IMR-90 (cell line): ENCODE results near the gene HDAC7. TPM values are rescaled to one million over a fixed set of nuclear protein-coding genes. Genes with fewer than 3 reads are reported as not detected.

Experiments used
- ATAC-seq: fragments of 200-7000 bp; cut with Tn5 transposase; 2 replicates; pipeline ENCODE4 v1.9.1; 2020; ENCODE audit warnings: low read depth, mild to moderate bottlenecking, moderate library complexity
- BruUV-seq: library from RNA; stranded (reverse); fragments of 400-500 nt; replicated peaks from 2 replicates; lab custom pipeline; 2021; lab: Mats Ljungman, UMichigan
- CTCF ChIA-PET: fragments of 300-600 bp; formaldehyde crosslinking; extraction: SDS; loops from one replicate; lab custom pipeline; 2021; ENCODE audit warnings: antibody characterized with exemption; lab: Yijun Ruan, JAX
- POLR2A ChIA-PET: fragments of 300-600 bp; sonication (Branson Sonifier 250); formaldehyde crosslinking; loops from one replicate; lab custom pipeline; 2022; ENCODE audit warnings: antibody characterized with exemption; ENCODE audit not compliant: unreplicated experiment; lab: Charles Lee
- DNase-seq: peaks from one replicate; pipeline ENCODE4 v3.0.0; 2013
- H2AFZ ChIP-seq: replicated peaks from 2 replicates; pipeline ENCODE3; 2013; ENCODE audit warnings: low read length, mild to moderate bottlenecking; ENCODE audit not compliant: poor library complexity
- H2AK5ac ChIP-seq: 2 replicates; pipeline ENCODE4 v1.6.1; 2013; ENCODE audit warnings: low read depth, low read length, inconsistent platforms
- H2AK9ac ChIP-seq: replicated peaks from 2 replicates; pipeline ENCODE3; 2013; ENCODE audit warnings: mild to moderate bottlenecking, low read depth, low read length, moderate library complexity; ENCODE audit not compliant: poor library complexity
- H2BK120ac ChIP-seq: 2 replicates; pipeline ENCODE4 v1.6.1; 2013; ENCODE audit warnings: low read depth, low read length, inconsistent platforms
- H2BK15ac ChIP-seq: 3 replicates; pipeline ENCODE4 v1.6.1; 2013; ENCODE audit warnings: low read depth, low read length, inconsistent platforms
- H2BK20ac ChIP-seq: 2 replicates; pipeline ENCODE4 v1.6.1; 2013; ENCODE audit warnings: low read depth, mild to moderate bottlenecking, inconsistent platforms, low read length, moderate library complexity
- H2BK5ac ChIP-seq: 2 replicates; pipeline ENCODE4 v1.6.1; 2013; ENCODE audit warnings: mild to moderate bottlenecking, low read depth, low read length, inconsistent platforms; ENCODE audit not compliant: poor library complexity, severe bottlenecking
- H3K14ac ChIP-seq: replicated peaks from 2 replicates; pipeline ENCODE4 v1.6.1; 2013; ENCODE audit warnings: low read depth, low read length, inconsistent platforms
- H3K18ac ChIP-seq: 2 replicates; pipeline ENCODE4 v1.6.1; 2013; ENCODE audit warnings: low read depth, low read length, control low read depth
- H3K23ac ChIP-seq: 2 replicates; pipeline ENCODE4 v1.6.1; 2013; ENCODE audit warnings: low read depth, low read length, inconsistent platforms
- H3K27ac ChIP-seq: 2 replicates; pipeline ENCODE4 v1.5.1; 2013; ENCODE audit warnings: mild to moderate bottlenecking, control low read depth, low read length; ENCODE audit not compliant: insufficient read depth
- H3K27me3 ChIP-seq: 2 replicates; pipeline ENCODE4 v1.6.1; 2013; ENCODE audit warnings: low read length; ENCODE audit not compliant: control insufficient read depth, insufficient read depth
- H3K36me3 ChIP-seq: 2 replicates; pipeline ENCODE4 v1.6.1; 2013; ENCODE audit warnings: low read length, mixed read lengths; ENCODE audit not compliant: control insufficient read depth, insufficient read depth
- H3K4ac ChIP-seq: 2 replicates; pipeline ENCODE4 v1.6.1; 2013; ENCODE audit warnings: low read depth, low read length, inconsistent platforms
- H3K4me1 ChIP-seq: 2 replicates; pipeline ENCODE4 v1.6.1; 2013; ENCODE audit warnings: low read length, mixed read lengths; ENCODE audit not compliant: control insufficient read depth, insufficient read depth
- H3K4me2 ChIP-seq: 2 replicates; pipeline ENCODE4 v1.6.1; 2013; ENCODE audit warnings: low read depth, mild to moderate bottlenecking, control low read depth, low read length, moderate library complexity
- H3K4me3 ChIP-seq: 2 replicates; pipeline ENCODE4 v1.5.1; 2013; ENCODE audit warnings: low read depth, mild to moderate bottlenecking, control low read depth, low read length, moderate library complexity; ENCODE audit not compliant: insufficient read depth
- H3K56ac ChIP-seq: 2 replicates; pipeline ENCODE4 v1.6.1; 2013; ENCODE audit warnings: low read length, inconsistent platforms; ENCODE audit not compliant: insufficient read depth; ENCODE audit errors: extremely low read depth
- H3K79me1 ChIP-seq, 2 experiments: 2 replicates each; pipeline ENCODE4 v1.6.1; 2013; ENCODE audit warnings: low read length in 2 of 2, inconsistent platforms in 1 of 2, low read depth in 1 of 2
- H3K9ac ChIP-seq: 2 replicates; pipeline ENCODE4 v1.6.1; 2013; ENCODE audit warnings: low read depth, low read length, control low read depth
- H3K9me1 ChIP-seq: 2 replicates; pipeline ENCODE4 v1.6.1; 2013; ENCODE audit warnings: low read length, inconsistent platforms; ENCODE audit not compliant: insufficient read depth
- H3K9me3 ChIP-seq: 2 replicates; pipeline ENCODE4 v1.6.1; 2013; ENCODE audit warnings: low read length; ENCODE audit not compliant: control insufficient read depth, insufficient read depth
- H4K20me1 ChIP-seq: 2 replicates; pipeline ENCODE4 v1.6.1; 2013; ENCODE audit warnings: low read length, inconsistent platforms; ENCODE audit not compliant: insufficient read depth
- H4K5ac ChIP-seq: 2 replicates; pipeline ENCODE4 v1.6.1; 2013; ENCODE audit warnings: mild to moderate bottlenecking, low read depth, low read length, control low read depth
- H4K8ac ChIP-seq, 2 experiments: 2 replicates each; pipeline ENCODE4 v1.6.1; 2013; ENCODE audit warnings: low read depth in 2 of 2, low read length in 2 of 2, control low read depth in 1 of 2, inconsistent platforms in 1 of 2
- H4K91ac ChIP-seq: 2 replicates; pipeline ENCODE4 v1.6.1; 2013; ENCODE audit warnings: low read depth, low read length, inconsistent platforms; ENCODE audit not compliant: insufficient read depth
- BHLHE40 ChIP-seq: fragments of 150-350 bp; IDR thresholded peaks from 2 replicates; pipeline ENCODE4 v1.6.1; 2016; ENCODE audit warnings: mild to moderate bottlenecking, low read depth, low read length
- CEBPB ChIP-seq: IDR thresholded peaks from 2 replicates; pipeline ENCODE4 v1.6.1; 2012; ENCODE audit warnings: low read depth, low read length, improper control_type of control experiment
- CHD1 ChIP-seq: IDR thresholded peaks from 2 replicates; pipeline ENCODE4 v1.6.1; 2012; ENCODE audit warnings: low read depth, low read length, improper control_type of control experiment
- CTCF ChIP-seq: conservative IDR thresholded peaks from 2 replicates; pipeline ENCODE4 v1.5.1; 2012; ENCODE audit warnings: mild to moderate bottlenecking, low read depth, low read length, improper control_type of control experiment
- ELK1 ChIP-seq: fragments of 150-350 bp; IDR thresholded peaks from 2 replicates; pipeline ENCODE4 v1.6.1; 2016; ENCODE audit warnings: low read depth, mild to moderate bottlenecking, low read length, moderate library complexity, borderline replicate concordance
- FOS ChIP-seq: fragments of 150-350 bp; IDR thresholded peaks from 2 replicates; pipeline ENCODE4 v1.6.1; 2016; ENCODE audit warnings: low read depth, low read length
- MAFK ChIP-seq: IDR thresholded peaks from 2 replicates; pipeline ENCODE4 v1.6.1; 2012; ENCODE audit warnings: low read depth, low read length, improper control_type of control experiment
- MXI1 ChIP-seq: IDR thresholded peaks from 2 replicates; pipeline ENCODE4 v1.6.1; 2012; ENCODE audit warnings: low read depth, mild to moderate bottlenecking, low read length, moderate library complexity, borderline replicate concordance
- NFE2L2 ChIP-seq: fragments of 150-350 bp; IDR thresholded peaks from 2 replicates; pipeline ENCODE4 v1.6.1; 2016; ENCODE audit warnings: low read depth, mild to moderate bottlenecking, low read length
- POLR2A ChIP-seq: IDR thresholded peaks from 2 replicates; pipeline ENCODE4 v1.6.1; 2012; ENCODE audit warnings: mild to moderate bottlenecking, low read depth, low read length
- RAD21 ChIP-seq: IDR thresholded peaks from 2 replicates; pipeline ENCODE4 v1.6.1; 2012; ENCODE audit warnings: low read length, improper control_type of control experiment
- RCOR1 ChIP-seq: IDR thresholded peaks from 2 replicates; pipeline ENCODE4 v1.6.1; 2012; ENCODE audit warnings: mild to moderate bottlenecking, low read length, improper control_type of control experiment; ENCODE audit not compliant: insufficient replicate concordance
- USF2 ChIP-seq: fragments of 150-350 bp; IDR thresholded peaks from 2 replicates; pipeline ENCODE4 v1.6.1; 2017; ENCODE audit warnings: mild to moderate bottlenecking, antibody characterized with exemption, low read length, low read depth
- WGBS, 2 experiments: methylation state at CpG; one replicate each; pipeline versions ENCODE4 v1.1.5 to v1.1.7; 2013; ENCODE audit warnings: missing lambda C conversion rate in 2 of 2; ENCODE audit not compliant: insufficient read length in 1 of 2; ENCODE audit errors: extremely low coverage in 2 of 2; 5-methylcytosine and 5-hydroxymethylcytosine counted together
- dilution Hi-C: fragments of 300-500 bp; cut with HindIII; formaldehyde crosslinking; loops from one replicate; pipeline ENCODE4 v1.14.3; 2018; ENCODE audit warnings: low sequenced_read_pairs; ENCODE audit not compliant: unreplicated experiment
- in situ Hi-C: fragments of 300-500 bp; cut with MboI; formaldehyde crosslinking; loops from 3 replicates; pipeline ENCODE4 v1.14.3; 2019; ENCODE audit warnings: low sequenced_read_pairs, inconsistent platforms, mixed read lengths
- intact Hi-C: fragments of 100-400 bp; cut with micrococcal nuclease; formaldehyde crosslinking; loops from 2 replicates; pipeline ENCODE4 v1.10.0; 2022
- polyA plus RNA-seq, 3 experiments: library from polyadenylated mRNA; depleted of rRNA; stranded (reverse); fragments of >200 nt; gene quantifications; 2 replicates each; pipeline ENCODE4 v1.2.3, GENCODE V29; 2012; ENCODE audit warnings: low replicate concordance in 1 of 3
- total RNA-seq: library from RNA; depleted of rRNA; stranded (reverse); fragments of >200 nt; gene quantifications from 2 replicates; pipeline ENCODE4 v1.2.3, GENCODE V29; 2012

Gene HDAC7
- total and polyA plus RNA-seq, 2 of the 4 experiments (the other 2 are of a cell fraction) = 10.4 to 64.7 TPM

DNA sequence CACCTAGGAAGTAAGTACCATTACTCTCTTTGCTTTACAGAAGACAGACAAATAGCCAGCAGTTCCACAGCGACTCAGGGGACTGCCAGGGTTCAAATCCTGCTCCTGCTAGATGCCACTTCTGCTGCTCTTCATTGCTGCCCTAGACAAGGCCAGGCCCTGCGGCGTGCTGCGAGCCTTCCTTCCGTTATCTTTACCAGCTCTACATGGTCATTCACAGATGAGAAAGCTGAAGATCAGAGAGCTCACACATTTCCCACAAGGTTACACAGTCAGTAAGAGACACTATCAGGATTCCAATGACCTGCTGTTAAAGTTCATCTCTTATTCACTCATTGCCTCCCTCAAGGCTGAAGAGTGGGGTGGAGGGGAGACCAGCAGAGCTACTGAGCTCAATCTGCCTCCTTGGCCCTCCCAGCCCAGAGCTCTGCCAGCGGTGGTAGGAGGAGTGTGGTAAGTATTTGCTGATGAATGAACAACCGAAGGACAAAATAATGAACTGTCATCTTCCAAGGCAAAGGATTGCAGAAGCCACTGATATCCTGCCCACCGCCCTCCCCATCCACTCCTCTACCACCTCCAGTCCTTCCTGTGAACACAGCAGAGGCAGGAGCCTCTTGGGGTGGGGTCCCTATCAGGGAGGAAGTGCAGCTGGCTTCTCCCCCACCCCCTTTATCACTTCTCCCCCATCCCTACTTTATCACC, 14.6 kb upstream of the HDAC7 start (continued):
- TF ChIP-seq MXI1 = no peak

- no peak overlapping the region for H3K9ac ChIP-seq
- DNase-seq = no peak
- no peak for ATAC-seq
- no peaks in the 10 kb centered on the region for H3K9me3 ChIP-seq
- in situ Hi-C loops = loop anchor here (10.0 kb wide), 1 partner anchor 89 kb away; no protein-coding TSS in a partner anchor
- no peak overlapping the region for H2AK5ac ChIP-seq
- H4K20me1 ChIP-seq = no peaks in the 10 kb centered on the region
- intact Hi-C loops = no loop called here
- H3K4me1 ChIP-seq = peaks cover 13% of the 10 kb centered on the region
- no peak overlapping the region for H4K5ac ChIP-seq
- no peak overlapping the region for H3K4ac ChIP-seq
- H3K18ac ChIP-seq = no peak overlapping the region
- no peak overlapping the region for H2BK15ac ChIP-seq
- H3K4me2 ChIP-seq = no peak overlapping the region
- H2AK9ac ChIP-seq = no peak overlapping the region
- no peak overlapping the region for H3K14ac ChIP-seq
- no peak overlapping the region for H2BK120ac ChIP-seq
- no peak overlapping the region for H2BK20ac ChIP-seq
- 80% methylated on average over 2 of the region's 12 CpGs; no CpG with 5 or more reads in 1 of the 2 experiments for WGBS, 2 experiments
- H4K8ac ChIP-seq = no peak overlapping the region
- no peak overlapping the region for H3K4me3 ChIP-seq
- dilution Hi-C loops = no loop called here
- no peak overlapping the region for H3K23ac ChIP-seq
- H3K36me3 ChIP-seq = no peaks in the 10 kb centered on the region
- no peak overlapping the region for H3K56ac ChIP-seq
- H2BK5ac ChIP-seq = no peak overlapping the region
- no TSS peak for BruUV-seq
- no peak overlapping the region for H3K27ac ChIP-seq
- H2AFZ ChIP-seq = no peak overlapping the region
- CTCF ChIA-PET = interaction anchor here (0.6 kb wide), 1 partner anchor 9 kb away, joined by 5 read pairs; no protein-coding TSS in a partner anchor
- no peaks in the 10 kb centered on the region for H3K27me3 ChIP-seq
- H3K9me1 ChIP-seq = peaks cover 7% of the 10 kb centered on the region
- POLR2A ChIA-PET = no interaction called here
- peaks cover 0 to 5% of the 10 kb centered on the region in 2 experiments; a peak in 1 of 4 replicates for H3K79me1 ChIP-seq
- no peak overlapping the region for H4K91ac ChIP-seq
- TF ChIP-seq BHLHE40 (no peak), CTCF (no peak), POLR2A (no peak), NFE2L2 (no peak), RAD21 (no peak), ELK1 (no peak), CHD1 (no peak), MXI1 (no peak), MAFK (no peak), USF2 (no peak), FOS (no peak), RCOR1 (no peak), CEBPB (no peak)
These were observed 13.9 kb upstream of the HDAC7 start for GRCh38 chr12:47833591-47834012.
